ENCODE measurements around the gene EFCAB10. TPM values are rescaled to one million over a fixed set of nuclear protein-coding genes. Genes with fewer than 3 reads are reported as not detected.

The EFCAB10 gene
- total and polyA plus RNA-seq, 2 donors from 2014 or later, result 0.91 TPM; not detected in 1

GRCh38 chr7:105532709-105533460 lies 48.4 kb downstream of the EFCAB10 start:
- no peak for DNase-seq
- FAIRE-seq, result no peak
- H3K27ac ChIP-seq (ENCODE audit: low read depth in 2 of 2, low read length in 2 of 2), result peak overlapping the region; percentile 56 to 85
- H3K27me3 ChIP-seq (ENCODE audit: control insufficient read depth, insufficient read depth, low read length), result no peaks in the 10 kb centered on the region
- H3K36me3 ChIP-seq (ENCODE audit: control insufficient read depth in 2 of 3, insufficient read depth in 3 of 3, low read length in 3 of 3), result peaks cover 0 to 1% (median 0%) of the 10 kb centered on the region in 3 donors
- peak overlapping the region; percentile 82 to 98 (median 95) for H3K4me3 ChIP-seq (ENCODE audit: low read length in 3 of 3)
- intact Hi-C loops (cut with DNase I), result no loop called here
- TF ChIP-seq, protein P1, sequence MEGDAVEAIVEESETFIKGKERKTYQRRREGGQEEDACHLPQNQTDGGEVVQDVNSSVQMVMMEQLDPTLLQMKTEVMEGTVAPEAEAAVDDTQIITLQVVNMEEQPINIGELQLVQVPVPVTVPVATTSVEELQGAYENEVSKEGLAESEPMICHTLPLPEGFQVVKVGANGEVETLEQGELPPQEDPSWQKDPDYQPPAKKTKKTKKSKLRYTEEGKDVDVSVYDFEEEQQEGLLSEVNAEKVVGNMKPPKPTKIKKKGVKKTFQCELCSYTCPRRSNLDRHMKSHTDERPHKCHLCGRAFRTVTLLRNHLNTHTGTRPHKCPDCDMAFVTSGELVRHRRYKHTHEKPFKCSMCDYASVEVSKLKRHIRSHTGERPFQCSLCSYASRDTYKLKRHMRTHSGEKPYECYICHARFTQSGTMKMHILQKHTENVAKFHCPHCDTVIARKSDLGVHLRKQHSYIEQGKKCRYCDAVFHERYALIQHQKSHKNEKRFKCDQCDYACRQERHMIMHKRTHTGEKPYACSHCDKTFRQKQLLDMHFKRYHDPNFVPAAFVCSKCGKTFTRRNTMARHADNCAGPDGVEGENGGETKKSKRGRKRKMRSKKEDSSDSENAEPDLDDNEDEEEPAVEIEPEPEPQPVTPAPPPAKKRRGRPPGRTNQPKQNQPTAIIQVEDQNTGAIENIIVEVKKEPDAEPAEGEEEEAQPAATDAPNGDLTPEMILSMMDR (IDR thresholded peaks at IDR 0.05; ENCODE audit: borderline replicate concordance, extremely low read depth, insufficient read depth), result no peak
- H3K4me1 ChIP-seq (ENCODE audit: control insufficient read depth in 2 of 3, insufficient read depth in 2 of 3, low read depth in 1 of 3, low read length in 3 of 3), result peaks cover 0 to 17% (median 13%) of the 10 kb centered on the region in 3 donors
- H3K9ac ChIP-seq (ENCODE audit: low read length in 3 of 3), result peak overlapping the region; percentile 73 to 99 (median 96)
- H3K9me3 ChIP-seq (ENCODE audit: control insufficient read depth in 2 of 3, insufficient read depth in 1 of 3, low read length in 3 of 3), result no peaks in the 10 kb centered on the region

GRCh38 chr7:105531792-105532671 lies 49.3 kb downstream of the EFCAB10 start, which contains the start of gene RINT1:
TSS of gene RINT1 (plus strand) at chr7:105532201. CDS start at chr7:105532316, 115 bp downstream.
- Histone ChIP-seq H3K4me3 (ENCODE audit: low read length in 3 of 3) (peak within 1 kb of the TSS; percentile 82 to 98 (median 95)), H3K36me3 (ENCODE audit: control insufficient read depth in 2 of 3, insufficient read depth in 3 of 3, low read length in 3 of 3) (no peaks in the 10 kb centered on the region), H3K4me1 (ENCODE audit: control insufficient read depth in 2 of 3, insufficient read depth in 2 of 3, low read depth in 1 of 3, low read length in 3 of 3) (peaks cover 0 to 17% (median 13%) of the 10 kb centered on the region in 3 donors), H3K27ac (ENCODE audit: low read depth in 2 of 2, low read length in 2 of 2) (peak within 1 kb of the TSS; percentile 56 to 85), H3K9me3 (ENCODE audit: control insufficient read depth in 2 of 3, insufficient read depth in 1 of 3, low read length in 3 of 3) (no peaks in the 10 kb centered on the region), H3K9ac (ENCODE audit: low read length in 3 of 3) (peak within 1 kb of the TSS; percentile 73 to 99 (median 96)), H3K27me3 (ENCODE audit: control insufficient read depth, insufficient read depth, low read length) (no peaks in the 10 kb centered on the region)
- intact Hi-C loops (cut with DNase I), result no loop called here
- DNase-seq, result peak; percentile 92 to 96 (median 95)
- TF ChIP-seq, protein P1 (IDR thresholded peaks at IDR 0.05; ENCODE audit: borderline replicate concordance, extremely low read depth, insufficient read depth), result peak; percentile 68
- FAIRE-seq, result peak; percentile 17

DNA sequence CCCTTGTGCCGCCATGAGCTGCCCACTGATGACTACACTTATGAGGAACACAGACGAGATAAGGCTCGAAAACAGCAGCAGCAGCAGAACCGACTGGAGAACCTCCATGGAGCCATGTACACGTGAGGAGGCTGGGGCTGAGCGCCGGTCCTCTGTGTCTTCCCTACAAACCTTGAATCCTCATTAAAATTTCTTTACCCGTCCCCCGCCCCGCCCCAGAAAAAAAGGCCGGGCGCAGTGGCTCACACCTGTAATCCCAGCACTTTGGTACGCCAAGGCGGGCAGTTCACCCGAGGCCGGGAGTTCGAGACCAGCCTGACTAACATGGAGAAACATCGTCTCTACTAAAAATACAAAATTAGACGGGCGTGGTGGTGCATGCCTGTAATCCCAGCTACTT lies 50.7 kb downstream of the EFCAB10 start:
- TF ChIP-seq, protein P1 (IDR thresholded peaks at IDR 0.05; ENCODE audit: borderline replicate concordance, extremely low read depth, insufficient read depth), result no peak
- FAIRE-seq, result no peak
- intact Hi-C loops (cut with DNase I), result no loop called here

More for the DNA sequence above, 50.7 kb downstream of the EFCAB10 start:
- Histone ChIP-seq H3K36me3 (ENCODE audit: control insufficient read depth in 2 of 3, insufficient read depth in 3 of 3, low read length in 3 of 3) (no peaks in the 10 kb centered on the region), H3K9me3 (ENCODE audit: control insufficient read depth in 2 of 3, insufficient read depth in 1 of 3, low read length in 3 of 3) (no peaks in the 10 kb centered on the region), H3K4me3 (ENCODE audit: low read length in 3 of 3) (no peak overlapping the region), H3K27ac (ENCODE audit: low read depth in 2 of 2, low read length in 2 of 2) (no peak overlapping the region), H3K9ac (ENCODE audit: low read length in 3 of 3) (no peak overlapping the region), H3K27me3 (ENCODE audit: control insufficient read depth, insufficient read depth, low read length) (no peaks in the 10 kb centered on the region), H3K4me1 (ENCODE audit: control insufficient read depth in 2 of 3, insufficient read depth in 2 of 3, low read depth in 1 of 3, low read length in 3 of 3) (peaks cover 0 to 17% (median 13%) of the 10 kb centered on the region in 3 donors)
- DNase-seq, result no peak

All from kidney (tissue), 14 donors.